GM18951 (cell line): ENCODE data around the gene DKK3.

Experiments used
- POLR2A ChIP-seq: IDR thresholded peaks from 4 replicates; pipeline ENCODE4 v1.6.1; 2011; ENCODE audit warnings: mild to moderate bottlenecking; ENCODE audit not compliant: insufficient read length, insufficient read depth; ENCODE audit errors: extremely low read depth
- in situ Hi-C: fragments of 300-500 bp; cut with MboI; formaldehyde crosslinking; loops from one replicate; pipeline ENCODE4 v1.12.0; 2022; ENCODE audit warnings: low sequenced_read_pairs, mixed read lengths, inconsistent platforms; ENCODE audit not compliant: unreplicated experiment

DKK3 gene

GRCh38 chr11:12007230-12007593, 1.2 kb downstream of the DKK3 start:
- TF ChIP-seq POLR2A = no peak
- in situ Hi-C loops = no loop called here

GRCh38 chr11:12006552-12007229, 1.7 kb downstream of the DKK3 start:
- TF ChIP-seq POLR2A = no peak
- in situ Hi-C loops = no loop called here

- no peak for TF ChIP-seq POLR2A
- in situ Hi-C loops = no loop called here
Observed at GRCh38 chr11:12005476-12005875, 3.0 kb downstream of the DKK3 start.

GRCh38 chr11:12005061-12005460, 3.4 kb downstream of the DKK3 start:
- TF ChIP-seq POLR2A = no peak
- in situ Hi-C loops = no loop called here

DNA sequence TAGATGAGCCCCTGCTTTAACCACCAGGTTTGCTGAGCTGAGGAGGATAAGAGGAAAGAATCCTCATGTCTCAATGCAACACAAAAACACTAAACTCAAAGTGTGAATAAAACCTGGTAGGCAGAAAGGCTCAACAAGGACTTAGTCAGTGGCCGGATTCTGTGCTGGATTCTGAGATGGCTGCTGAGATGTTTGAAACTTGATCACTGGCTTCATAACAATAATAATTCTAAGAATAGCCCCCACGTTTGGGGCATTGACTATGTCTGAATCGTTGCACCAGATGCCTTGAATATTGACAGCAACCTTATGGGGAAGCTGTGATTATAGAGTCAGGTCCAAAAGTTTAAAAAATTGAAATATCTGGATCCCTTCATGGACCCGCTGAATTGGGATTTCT, 4.6 kb downstream of the DKK3 start:
- TF ChIP-seq POLR2A = no peak
- in situ Hi-C loops = no loop called here

- TF ChIP-seq POLR2A = no peak
- in situ Hi-C loops = no loop called here
Observed at GRCh38 chr11:12003336-12003735, 5.1 kb downstream of the DKK3 start.

DNA sequence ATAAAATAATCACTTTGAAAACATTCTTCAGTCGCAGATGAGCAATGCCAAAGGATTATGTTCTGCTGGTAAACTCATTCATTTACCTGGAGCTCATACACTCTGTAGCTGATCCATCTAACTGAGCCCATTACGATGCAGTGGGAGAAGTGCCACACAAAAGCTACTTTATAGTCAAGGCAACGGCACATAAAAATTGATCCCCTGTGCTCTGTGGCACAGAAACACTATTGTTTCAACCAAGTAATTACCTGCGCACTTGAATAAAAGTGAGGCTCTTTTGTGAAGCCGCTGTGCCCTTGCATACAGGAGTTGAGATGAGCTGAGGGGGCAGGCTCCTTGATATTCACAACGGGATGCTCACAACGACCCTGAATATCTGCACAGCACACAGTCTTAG, 7.2 kb downstream of the DKK3 start:
- in situ Hi-C loops = no loop called here
- TF ChIP-seq POLR2A = no peak

- in situ Hi-C loops = no loop called here
- TF ChIP-seq POLR2A = no peak
Observed at GRCh38 chr11:11998091-11998781, 10.2 kb downstream of the DKK3 start.

DNA sequence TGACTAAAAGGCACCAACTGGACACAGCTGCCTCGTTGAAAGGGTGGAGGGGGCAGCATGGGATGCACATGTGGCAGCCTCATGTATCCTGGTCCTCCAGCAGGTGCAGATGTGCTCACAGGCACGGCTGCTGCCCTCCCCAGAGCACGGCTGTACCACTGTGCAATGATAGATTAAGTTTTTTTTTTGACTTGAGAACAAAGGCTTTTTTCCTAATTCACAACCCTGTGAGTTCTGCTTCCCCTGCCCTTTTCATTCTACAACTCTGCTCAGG, 11.4 kb downstream of the DKK3 start:
- in situ Hi-C loops = no loop called here
- no peak for TF ChIP-seq POLR2A

GRCh38 chr11:11996321-11997048, 11.9 kb downstream of the DKK3 start:
- in situ Hi-C loops = no loop called here
- no peak for TF ChIP-seq POLR2A

DNA sequence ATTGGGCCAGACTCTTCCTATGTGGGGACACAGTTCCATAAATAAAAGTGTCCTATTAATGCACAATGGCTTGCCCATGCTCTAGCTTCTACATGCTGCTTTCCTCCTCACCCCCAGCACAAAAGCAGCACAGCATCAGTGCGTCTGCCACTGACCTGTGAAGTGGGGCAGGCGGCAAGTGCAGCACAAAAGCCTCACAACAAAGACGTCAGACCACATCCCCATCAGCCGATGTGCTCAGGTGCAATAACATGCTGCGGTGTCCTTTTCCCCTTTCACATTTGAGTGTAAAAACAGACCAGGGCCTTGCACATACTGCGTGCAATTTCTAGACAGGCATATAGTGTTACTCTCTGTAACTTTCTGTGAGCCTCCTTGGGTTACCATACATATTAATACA, 12.8 kb downstream of the DKK3 start:
- no peak for TF ChIP-seq POLR2A
- in situ Hi-C loops = no loop called here

- no peak for TF ChIP-seq POLR2A
- in situ Hi-C loops = no loop called here
Observed at GRCh38 chr11:11993839-11994238, 14.6 kb downstream of the DKK3 start.

DNA sequence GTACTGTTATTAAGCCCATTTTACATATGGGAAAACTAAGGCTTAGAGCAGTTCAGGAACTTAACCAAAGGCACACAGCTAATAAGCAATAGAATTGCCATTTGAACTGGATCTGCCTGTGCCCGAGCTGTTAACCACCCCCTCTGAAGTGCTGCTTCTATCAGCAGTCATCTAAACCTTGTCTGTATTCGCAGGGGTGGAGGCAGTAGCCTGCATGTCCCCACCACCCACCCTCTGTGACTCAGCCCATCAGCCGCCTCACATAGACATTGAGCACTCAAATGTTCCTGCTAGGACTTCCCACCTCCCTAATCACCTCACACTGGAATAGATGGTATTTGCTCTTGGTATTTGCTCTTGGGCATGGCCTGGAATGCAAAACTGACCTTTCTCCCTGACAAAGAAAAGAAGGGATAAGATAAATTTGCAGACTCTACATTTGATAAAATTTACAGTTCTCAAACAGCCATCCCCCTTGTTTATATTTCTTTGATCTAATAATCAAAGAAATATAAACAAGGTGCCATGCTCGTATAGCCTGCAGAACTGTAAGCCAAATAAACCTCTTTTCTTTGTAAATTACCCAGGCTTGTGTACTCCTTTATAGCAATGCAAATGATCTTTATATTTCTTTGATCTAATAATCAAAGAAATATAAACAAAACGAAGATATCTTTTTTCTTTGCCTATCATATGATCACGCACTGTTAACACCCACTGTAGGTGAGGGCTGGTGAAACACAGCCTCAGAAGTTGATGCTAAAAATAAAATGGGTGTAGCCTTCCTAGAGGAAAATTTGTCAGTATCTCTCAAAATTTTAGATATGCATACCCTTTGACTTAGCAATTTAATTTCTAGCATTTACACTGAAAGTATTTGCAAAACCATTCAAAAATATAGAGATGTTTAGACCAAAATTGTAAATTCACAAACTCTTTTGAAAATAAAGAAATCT, 15.9 kb downstream of the DKK3 start:
- in situ Hi-C loops = no loop called here
- TF ChIP-seq POLR2A = no peak
